ENCODE data around the gene SAMHD1.

- TF ChIP-seq, protein P1, sequence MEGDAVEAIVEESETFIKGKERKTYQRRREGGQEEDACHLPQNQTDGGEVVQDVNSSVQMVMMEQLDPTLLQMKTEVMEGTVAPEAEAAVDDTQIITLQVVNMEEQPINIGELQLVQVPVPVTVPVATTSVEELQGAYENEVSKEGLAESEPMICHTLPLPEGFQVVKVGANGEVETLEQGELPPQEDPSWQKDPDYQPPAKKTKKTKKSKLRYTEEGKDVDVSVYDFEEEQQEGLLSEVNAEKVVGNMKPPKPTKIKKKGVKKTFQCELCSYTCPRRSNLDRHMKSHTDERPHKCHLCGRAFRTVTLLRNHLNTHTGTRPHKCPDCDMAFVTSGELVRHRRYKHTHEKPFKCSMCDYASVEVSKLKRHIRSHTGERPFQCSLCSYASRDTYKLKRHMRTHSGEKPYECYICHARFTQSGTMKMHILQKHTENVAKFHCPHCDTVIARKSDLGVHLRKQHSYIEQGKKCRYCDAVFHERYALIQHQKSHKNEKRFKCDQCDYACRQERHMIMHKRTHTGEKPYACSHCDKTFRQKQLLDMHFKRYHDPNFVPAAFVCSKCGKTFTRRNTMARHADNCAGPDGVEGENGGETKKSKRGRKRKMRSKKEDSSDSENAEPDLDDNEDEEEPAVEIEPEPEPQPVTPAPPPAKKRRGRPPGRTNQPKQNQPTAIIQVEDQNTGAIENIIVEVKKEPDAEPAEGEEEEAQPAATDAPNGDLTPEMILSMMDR (IDR thresholded peaks at IDR 0.05; ENCODE audit: low read depth, low read length, missing input control), result no peak
- no peak for TF ChIP-seq SP1 (IDR thresholded peaks at IDR 0.05)
- TF ChIP-seq, protein P2, sequence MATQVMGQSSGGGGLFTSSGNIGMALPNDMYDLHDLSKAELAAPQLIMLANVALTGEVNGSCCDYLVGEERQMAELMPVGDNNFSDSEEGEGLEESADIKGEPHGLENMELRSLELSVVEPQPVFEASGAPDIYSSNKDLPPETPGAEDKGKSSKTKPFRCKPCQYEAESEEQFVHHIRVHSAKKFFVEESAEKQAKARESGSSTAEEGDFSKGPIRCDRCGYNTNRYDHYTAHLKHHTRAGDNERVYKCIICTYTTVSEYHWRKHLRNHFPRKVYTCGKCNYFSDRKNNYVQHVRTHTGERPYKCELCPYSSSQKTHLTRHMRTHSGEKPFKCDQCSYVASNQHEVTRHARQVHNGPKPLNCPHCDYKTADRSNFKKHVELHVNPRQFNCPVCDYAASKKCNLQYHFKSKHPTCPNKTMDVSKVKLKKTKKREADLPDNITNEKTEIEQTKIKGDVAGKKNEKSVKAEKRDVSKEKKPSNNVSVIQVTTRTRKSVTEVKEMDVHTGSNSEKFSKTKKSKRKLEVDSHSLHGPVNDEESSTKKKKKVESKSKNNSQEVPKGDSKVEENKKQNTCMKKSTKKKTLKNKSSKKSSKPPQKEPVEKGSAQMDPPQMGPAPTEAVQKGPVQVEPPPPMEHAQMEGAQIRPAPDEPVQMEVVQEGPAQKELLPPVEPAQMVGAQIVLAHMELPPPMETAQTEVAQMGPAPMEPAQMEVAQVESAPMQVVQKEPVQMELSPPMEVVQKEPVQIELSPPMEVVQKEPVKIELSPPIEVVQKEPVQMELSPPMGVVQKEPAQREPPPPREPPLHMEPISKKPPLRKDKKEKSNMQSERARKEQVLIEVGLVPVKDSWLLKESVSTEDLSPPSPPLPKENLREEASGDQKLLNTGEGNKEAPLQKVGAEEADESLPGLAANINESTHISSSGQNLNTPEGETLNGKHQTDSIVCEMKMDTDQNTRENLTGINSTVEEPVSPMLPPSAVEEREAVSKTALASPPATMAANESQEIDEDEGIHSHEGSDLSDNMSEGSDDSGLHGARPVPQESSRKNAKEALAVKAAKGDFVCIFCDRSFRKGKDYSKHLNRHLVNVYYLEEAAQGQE (IDR thresholded peaks at IDR 0.05), result no peak
- no peak for TF ChIP-seq RXRA (IDR thresholded peaks at IDR 0.05)
- no peak for TF ChIP-seq TAF1 (conservative IDR thresholded peaks at IDR 0.05)
- TF ChIP-seq GABPA (IDR thresholded peaks at IDR 0.05 in 1 of 2, conservative IDR thresholded peaks at IDR 0.05 in 1 of 2), result no peak
- TF ChIP-seq NR2F2 (IDR thresholded peaks at IDR 0.05), result no peak
- TF ChIP-seq, protein P3, sequence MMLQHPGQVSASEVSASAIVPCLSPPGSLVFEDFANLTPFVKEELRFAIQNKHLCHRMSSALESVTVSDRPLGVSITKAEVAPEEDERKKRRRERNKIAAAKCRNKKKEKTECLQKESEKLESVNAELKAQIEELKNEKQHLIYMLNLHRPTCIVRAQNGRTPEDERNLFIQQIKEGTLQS (IDR thresholded peaks at IDR 0.05), result no peak
- TF ChIP-seq JUND (IDR thresholded peaks at IDR 0.05), result no peak
- TF ChIP-seq YY1 (IDR thresholded peaks at IDR 0.05), result no peak
- TF ChIP-seq, protein P4, sequence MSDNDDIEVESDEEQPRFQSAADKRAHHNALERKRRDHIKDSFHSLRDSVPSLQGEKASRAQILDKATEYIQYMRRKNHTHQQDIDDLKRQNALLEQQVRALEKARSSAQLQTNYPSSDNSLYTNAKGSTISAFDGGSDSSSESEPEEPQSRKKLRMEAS (IDR thresholded peaks at IDR 0.05), result no peak
- TF ChIP-seq EGR1 (IDR thresholded peaks at IDR 0.05; ENCODE audit: low read depth in 2 of 2), result no peak
- no peak for TF ChIP-seq RAD21 (IDR thresholded peaks at IDR 0.05)
Measured at GRCh38 chr20:36865076-36865860, 86.2 kb downstream of the SAMHD1 start.
